ENCODE measurements around the gene PDE9A.

The PDE9A gene

GRCh38 chr21:42630626-42631025 lies 22.8 kb upstream of the PDE9A start:
- H4K12ac ChIP-seq (ENCODE audit: low read depth, low read length) = no peak overlapping the region
- no peak overlapping the region for H3K4ac ChIP-seq (ENCODE audit: low read depth, low read length)
- no peaks in the 10 kb centered on the region for H3K27me3 ChIP-seq (ENCODE audit: insufficient read depth, low read length)
- no peak overlapping the region for H2BK120ac ChIP-seq (ENCODE audit: insufficient read depth, low read length, poor library complexity)
- H3K4me2 ChIP-seq (ENCODE audit: low read length) = no peak overlapping the region
- H2BK12ac ChIP-seq (ENCODE audit: low read length) = no peak overlapping the region
- H3K23ac ChIP-seq (ENCODE audit: low read length) = no peak overlapping the region
- H4K91ac ChIP-seq (ENCODE audit: low read depth, low read length) = no peak overlapping the region
- no peak for DNase-seq
- no peaks in the 10 kb centered on the region for H3K4me1 ChIP-seq (ENCODE audit: control insufficient read depth in 1 of 2, insufficient read depth in 2 of 2, low read length in 2 of 2)
- no peak overlapping the region for H3K18ac ChIP-seq (ENCODE audit: low read length)
- H2BK5ac ChIP-seq (ENCODE audit: low read depth, low read length, poor library complexity) = no peak overlapping the region
- WGBS (ENCODE audit: extremely low coverage, insufficient coverage, insufficient read length) = no CpG with 5 or more reads among the region's 9 CpGs
- peaks cover 8% of the 10 kb centered on the region for H3K9me3 ChIP-seq (ENCODE audit: insufficient read depth, low read depth, low read length)
- H2AK5ac ChIP-seq (ENCODE audit: low read length) = no peak overlapping the region
- H2AFZ ChIP-seq (ENCODE audit: insufficient read depth, low read length, poor library complexity) = no peak overlapping the region
- H3K36me3 ChIP-seq (ENCODE audit: control insufficient read depth in 1 of 2, insufficient read depth in 2 of 2, low read length in 2 of 2) = no peaks in the 10 kb centered on the region
- no peaks in the 10 kb centered on the region for H3K79me1 ChIP-seq (ENCODE audit: low read length)
- no peaks in the 10 kb centered on the region for H3K79me2 ChIP-seq (ENCODE audit: control insufficient read depth, insufficient read depth, low read length, poor library complexity)
- peak overlapping the region; percentile 9 for H3K4me3 ChIP-seq (ENCODE audit: low read depth, low read length)
- H4K8ac ChIP-seq (ENCODE audit: low read depth, low read length) = no peak overlapping the region
- no peak overlapping the region for H3K9ac ChIP-seq (ENCODE audit: low read length)
- no peak overlapping the region for H3K14ac ChIP-seq (ENCODE audit: low read length)
- H3K27ac ChIP-seq (ENCODE audit: low read depth, low read length) = no peak overlapping the region

- no peak overlapping the region for H3K4ac ChIP-seq (ENCODE audit: low read depth, low read length)
- H2AK5ac ChIP-seq (ENCODE audit: low read length) = no peak overlapping the region
- no peaks in the 10 kb centered on the region for H3K36me3 ChIP-seq (ENCODE audit: control insufficient read depth in 1 of 2, insufficient read depth in 2 of 2, low read length in 2 of 2)
- H3K27ac ChIP-seq (ENCODE audit: low read depth, low read length) = no peak overlapping the region
- WGBS (ENCODE audit: extremely low coverage, insufficient coverage, insufficient read length) = no CpG with 5 or more reads among the region's 5 CpGs
- H4K12ac ChIP-seq (ENCODE audit: low read depth, low read length) = no peak overlapping the region
- H3K14ac ChIP-seq (ENCODE audit: low read length) = no peak overlapping the region
- H4K8ac ChIP-seq (ENCODE audit: low read depth, low read length) = no peak overlapping the region
- H3K18ac ChIP-seq (ENCODE audit: low read length) = no peak overlapping the region
- H3K4me2 ChIP-seq (ENCODE audit: low read length) = no peak overlapping the region
- no peaks in the 10 kb centered on the region for H3K79me2 ChIP-seq (ENCODE audit: control insufficient read depth, insufficient read depth, low read length, poor library complexity)
- H3K23ac ChIP-seq (ENCODE audit: low read length) = no peak overlapping the region
- no peaks in the 10 kb centered on the region for H3K4me1 ChIP-seq (ENCODE audit: control insufficient read depth in 1 of 2, insufficient read depth in 2 of 2, low read length in 2 of 2)
- no peak overlapping the region for H2AFZ ChIP-seq (ENCODE audit: insufficient read depth, low read length, poor library complexity)
- no peaks in the 10 kb centered on the region for H3K27me3 ChIP-seq (ENCODE audit: insufficient read depth, low read length)
- H3K9ac ChIP-seq (ENCODE audit: low read length) = no peak overlapping the region
- H2BK12ac ChIP-seq (ENCODE audit: low read length) = no peak overlapping the region
- H4K91ac ChIP-seq (ENCODE audit: low read depth, low read length) = no peak overlapping the region
- H2BK120ac ChIP-seq (ENCODE audit: insufficient read depth, low read length, poor library complexity) = no peak overlapping the region
- no peak overlapping the region for H3K4me3 ChIP-seq (ENCODE audit: low read depth, low read length)
- H3K9me3 ChIP-seq (ENCODE audit: insufficient read depth, low read depth, low read length) = peaks cover 8% of the 10 kb centered on the region
- DNase-seq = no peak
- H2BK5ac ChIP-seq (ENCODE audit: low read depth, low read length, poor library complexity) = no peak overlapping the region
- H3K79me1 ChIP-seq (ENCODE audit: low read length) = no peaks in the 10 kb centered on the region
These were observed 22.3 kb upstream of the PDE9A start for GRCh38 chr21:42631142-42631541.

GRCh38 chr21:42632336-42632751 lies 21.1 kb upstream of the PDE9A start:
- no peak overlapping the region for H2BK5ac ChIP-seq (ENCODE audit: low read depth, low read length, poor library complexity)
- H4K12ac ChIP-seq (ENCODE audit: low read depth, low read length) = no peak overlapping the region
- no peak overlapping the region for H3K4me2 ChIP-seq (ENCODE audit: low read length)
- H3K79me2 ChIP-seq (ENCODE audit: control insufficient read depth, insufficient read depth, low read length, poor library complexity) = no peaks in the 10 kb centered on the region
- H3K14ac ChIP-seq (ENCODE audit: low read length) = no peak overlapping the region
- no peaks in the 10 kb centered on the region for H3K36me3 ChIP-seq (ENCODE audit: control insufficient read depth in 1 of 2, insufficient read depth in 2 of 2, low read length in 2 of 2)
- H3K27ac ChIP-seq (ENCODE audit: low read depth, low read length) = no peak overlapping the region
- H3K18ac ChIP-seq (ENCODE audit: low read length) = no peak overlapping the region
- H2AK5ac ChIP-seq (ENCODE audit: low read length) = no peak overlapping the region
- no peak overlapping the region for H3K9ac ChIP-seq (ENCODE audit: low read length)
- H3K4ac ChIP-seq (ENCODE audit: low read depth, low read length) = no peak overlapping the region
- no peaks in the 10 kb centered on the region for H3K4me1 ChIP-seq (ENCODE audit: control insufficient read depth in 1 of 2, insufficient read depth in 2 of 2, low read length in 2 of 2)
- WGBS (ENCODE audit: extremely low coverage, insufficient coverage, insufficient read length) = no CpG with 5 or more reads among the region's 12 CpGs
- DNase-seq = no peak
- no peak overlapping the region for H3K4me3 ChIP-seq (ENCODE audit: low read depth, low read length)
- H4K8ac ChIP-seq (ENCODE audit: low read depth, low read length) = no peak overlapping the region
- no peak overlapping the region for H2AFZ ChIP-seq (ENCODE audit: insufficient read depth, low read length, poor library complexity)
- no peak overlapping the region for H3K23ac ChIP-seq (ENCODE audit: low read length)
- H4K91ac ChIP-seq (ENCODE audit: low read depth, low read length) = no peak overlapping the region
- H3K79me1 ChIP-seq (ENCODE audit: low read length) = no peaks in the 10 kb centered on the region
- peaks cover 11% of the 10 kb centered on the region for H3K9me3 ChIP-seq (ENCODE audit: insufficient read depth, low read depth, low read length)
- H2BK12ac ChIP-seq (ENCODE audit: low read length) = no peak overlapping the region
- no peaks in the 10 kb centered on the region for H3K27me3 ChIP-seq (ENCODE audit: insufficient read depth, low read length)
- H2BK120ac ChIP-seq (ENCODE audit: insufficient read depth, low read length, poor library complexity) = no peak overlapping the region

- Histone ChIP-seq H3K14ac (ENCODE audit: low read length) (no peak overlapping the region), H4K8ac (ENCODE audit: low read depth, low read length) (no peak overlapping the region), H3K18ac (ENCODE audit: low read length) (no peak overlapping the region), H4K91ac (ENCODE audit: low read depth, low read length) (no peak overlapping the region), H3K27me3 (ENCODE audit: insufficient read depth, low read length) (no peaks in the 10 kb centered on the region), H3K4me1 (ENCODE audit: control insufficient read depth in 1 of 2, insufficient read depth in 2 of 2, low read length in 2 of 2) (no peaks in the 10 kb centered on the region), H3K79me1 (ENCODE audit: low read length) (no peaks in the 10 kb centered on the region), H3K79me2 (ENCODE audit: control insufficient read depth, insufficient read depth, low read length, poor library complexity) (no peaks in the 10 kb centered on the region), H2AFZ (ENCODE audit: insufficient read depth, low read length, poor library complexity) (no peak overlapping the region), H2AK5ac (ENCODE audit: low read length) (no peak overlapping the region), H3K27ac (ENCODE audit: low read depth, low read length) (no peak overlapping the region), H4K12ac (ENCODE audit: low read depth, low read length) (no peak overlapping the region), H3K4me3 (ENCODE audit: low read depth, low read length) (no peak overlapping the region), H3K4ac (ENCODE audit: low read depth, low read length) (no peak overlapping the region), H3K9ac (ENCODE audit: low read length) (no peak overlapping the region), H3K4me2 (ENCODE audit: low read length) (no peak overlapping the region), H2BK5ac (ENCODE audit: low read depth, low read length, poor library complexity) (no peak overlapping the region), H3K9me3 (ENCODE audit: insufficient read depth, low read depth, low read length) (peaks cover 7% of the 10 kb centered on the region), H2BK120ac (ENCODE audit: insufficient read depth, low read length, poor library complexity) (no peak overlapping the region), H3K36me3 (ENCODE audit: control insufficient read depth in 1 of 2, insufficient read depth in 2 of 2, low read length in 2 of 2) (no peaks in the 10 kb centered on the region), H3K23ac (ENCODE audit: low read length) (no peak overlapping the region), H2BK12ac (ENCODE audit: low read length) (no peak overlapping the region)
- WGBS (ENCODE audit: extremely low coverage, insufficient coverage, insufficient read length) = no CpG with 5 or more reads among the region's 21 CpGs
- no peak for DNase-seq
These were observed 20.4 kb upstream of the PDE9A start for GRCh38 chr21:42632771-42633690.

All from trophoblast cell (in vitro differentiated cells and primary cell).